GM23248 (cell line): ENCODE measurements around the gene WDR91. TPM values are rescaled to one million over a fixed set of nuclear protein-coding genes. Genes with fewer than 3 reads are reported as not detected.

ENCODE experiments used
- DNase-seq: peaks from one replicate; pipeline ENCODE4 v3.0.0-alpha.2; 2015
- H2AFZ ChIP-seq: fragments of 200-600 bp; sonication (generic); 2 replicates; pipeline ENCODE4 v1.6.1; 2016; ENCODE audit warnings: antibody characterized with exemption
- H3F3A ChIP-seq: fragments of 200-600 bp; sonication (generic); 2 replicates; pipeline ENCODE4 v1.6.1; 2016; ENCODE audit warnings: mild to moderate bottlenecking, antibody characterized with exemption, mixed run types; ENCODE audit not compliant: insufficient read depth
- H3K27ac ChIP-seq: fragments of 200-600 bp; sonication (generic); 2 replicates; pipeline ENCODE4 v1.5.1; 2016; ENCODE audit warnings: mild to moderate bottlenecking
- H3K27me3 ChIP-seq: fragments of 200-600 bp; sonication (generic); replicated peaks from 2 replicates; pipeline ENCODE4 v1.6.1; 2016; ENCODE audit warnings: mild to moderate bottlenecking; ENCODE audit not compliant: insufficient read depth
- H3K36me3 ChIP-seq: fragments of 200-600 bp; sonication (generic); 2 replicates; pipeline ENCODE4 v1.6.1; 2016; ENCODE audit warnings: low read depth, mild to moderate bottlenecking
- H3K4me1 ChIP-seq: fragments of 200-600 bp; sonication (generic); 2 replicates; pipeline ENCODE4 v1.6.1; 2016; ENCODE audit warnings: mild to moderate bottlenecking; ENCODE audit not compliant: insufficient read depth
- H3K4me2 ChIP-seq: fragments of 200-600 bp; sonication (generic); one replicate; pipeline ENCODE4 v1.6.1; 2016; ENCODE audit warnings: mild to moderate bottlenecking; ENCODE audit not compliant: unreplicated experiment
- H3K4me3 ChIP-seq: fragments of 200-600 bp; sonication (generic); 2 replicates; pipeline ENCODE4 v1.5.1; 2016; ENCODE audit warnings: mild to moderate bottlenecking
- H3K79me2 ChIP-seq: fragments of 200-600 bp; sonication (generic); 2 replicates; pipeline ENCODE4 v1.6.1; 2016; ENCODE audit warnings: mild to moderate bottlenecking; ENCODE audit not compliant: insufficient read depth
- H3K9ac ChIP-seq: fragments of 200-600 bp; sonication (generic); 2 replicates; pipeline ENCODE4 v1.6.1; 2016; ENCODE audit warnings: mild to moderate bottlenecking
- H3K9me2 ChIP-seq: fragments of 200-600 bp; sonication (generic); 2 replicates; pipeline ENCODE4 v1.6.1; 2016; ENCODE audit warnings: mixed run types, mild to moderate bottlenecking, moderate library complexity; ENCODE audit not compliant: insufficient read depth
- H3K9me3 ChIP-seq: fragments of 200-600 bp; sonication (generic); one replicate; pipeline ENCODE4 v1.6.1; 2017; ENCODE audit warnings: low read depth
- H4K20me1 ChIP-seq: fragments of 200-600 bp; sonication (generic); 2 replicates; pipeline ENCODE4 v1.6.0; 2016; ENCODE audit not compliant: insufficient read depth
- EZH2 ChIP-seq: fragments of 200-600 bp; sonication (generic); IDR thresholded peaks from 2 replicates; pipeline ENCODE4 v1.6.1; 2018; ENCODE audit warnings: antibody characterized with exemption, mild to moderate bottlenecking; ENCODE audit not compliant: insufficient read depth, poor library complexity, severe bottlenecking
- EZH2phosphoT487 ChIP-seq: fragments of 200-600 bp; sonication (generic); IDR thresholded peaks from 2 replicates; pipeline ENCODE4 v1.6.1; 2018; ENCODE audit warnings: antibody characterized with exemption, moderate library complexity, mild to moderate bottlenecking, low read depth; ENCODE audit not compliant: insufficient read depth
- WGBS, 2 experiments: methylation state at CpG; one replicate each; pipeline ENCODE4 v1.1.6; 2015 to 2017; ENCODE audit warnings: low lambda C conversion rate in 2 of 2, low coverage in 1 of 2; ENCODE audit errors: missing lambda C conversion rate in 2 of 2; 5-methylcytosine and 5-hydroxymethylcytosine counted together
- in situ Hi-C: fragments of 300-500 bp; cut with MboI; formaldehyde crosslinking; loops from 2 replicates; pipeline ENCODE4 v1.15.0; 2020
- polyA plus RNA-seq: library from polyadenylated mRNA; unstranded; fragments of >200 nt; fragmentation: Nextera tagmentation; extraction: Ambion mirVana; gene quantifications from 2 replicates; pipeline ENCODE4 v1.2.1, GENCODE V29; 2016
- total RNA-seq: library from RNA; depleted of rRNA; stranded (reverse); fragments of >200 nt; shearing (Covaris generic); gene quantifications from 2 replicates; pipeline ENCODE4 v1.2.3, GENCODE V29; 2014

WDR91 gene
- total and polyA plus RNA-seq, 2 experiments from 2014 or later, result 5.4 to 8.3 TPM

DNA sequence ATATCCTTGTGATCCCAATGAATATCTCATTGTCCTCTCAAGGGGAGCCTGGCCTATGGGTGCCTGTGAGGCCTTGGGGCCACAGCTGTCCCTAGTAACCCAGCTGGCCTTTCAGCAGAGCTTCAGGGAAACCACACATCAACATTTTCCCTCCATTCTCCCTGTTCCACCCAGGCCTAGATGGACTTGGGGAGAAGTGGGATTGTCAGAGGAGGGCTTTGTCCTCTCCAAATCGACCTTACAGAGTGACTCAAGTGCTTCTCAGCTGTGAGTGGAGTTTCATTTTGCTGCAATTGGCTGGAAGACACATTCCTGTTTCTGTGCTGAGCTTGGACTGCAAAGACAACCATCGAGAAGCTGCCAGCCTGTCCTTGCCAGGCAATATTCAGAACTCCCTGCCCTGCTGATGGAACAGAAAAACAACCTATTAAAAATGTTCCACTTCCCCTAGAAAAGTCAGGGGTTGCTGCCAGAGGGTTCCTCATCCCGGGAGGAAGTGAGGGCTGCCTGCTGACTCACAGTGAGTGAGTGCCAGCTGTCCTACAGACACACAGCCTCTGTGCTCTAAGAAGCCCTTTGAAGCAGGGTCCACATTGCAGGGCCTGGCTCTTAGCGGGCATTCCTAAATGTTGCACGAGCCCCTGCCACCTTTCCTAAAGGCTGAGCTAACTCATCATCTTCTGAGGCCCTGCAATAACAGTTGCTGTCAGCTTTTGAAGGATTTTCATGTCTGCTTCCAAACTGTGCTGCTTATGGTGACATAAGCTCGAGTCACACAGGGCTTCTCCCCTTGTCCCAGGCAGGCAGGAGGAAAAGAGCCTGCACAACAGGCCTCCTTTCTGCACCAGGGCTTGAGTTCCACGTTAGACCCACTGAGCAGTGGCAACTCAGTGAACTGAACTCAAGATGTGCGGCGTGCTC, 42.8 kb upstream of the WDR91 start:
- Histone ChIP-seq H3K4me2 (peak overlapping the region; percentile 60), H3K36me3 (no peaks in the 10 kb centered on the region), H3K9me3 (no peaks in the 10 kb centered on the region), H3K4me1 (peaks cover 18% of the 10 kb centered on the region), H3K27ac (peak overlapping the region; percentile 64), H3K27me3 (no peaks in the 10 kb centered on the region), H4K20me1 (no peaks in the 10 kb centered on the region), H2AFZ (peak overlapping the region; percentile 77), H3K4me3 (no peak overlapping the region), H3F3A (peaks cover 24% of the 10 kb centered on the region), H3K9ac (peak overlapping the region; percentile 54), H3K79me2 (no peaks in the 10 kb centered on the region), H3K9me2 (no peaks in the 10 kb centered on the region)
- 6 to 7% methylated on average over 9 of the region's 9 CpGs for WGBS, 2 experiments
- no peak for TF ChIP-seq EZH2
- no peak for TF ChIP-seq EZH2phosphoT487
- in situ Hi-C loops, result no loop called here
- peak; percentile 89 for DNase-seq

DNA sequence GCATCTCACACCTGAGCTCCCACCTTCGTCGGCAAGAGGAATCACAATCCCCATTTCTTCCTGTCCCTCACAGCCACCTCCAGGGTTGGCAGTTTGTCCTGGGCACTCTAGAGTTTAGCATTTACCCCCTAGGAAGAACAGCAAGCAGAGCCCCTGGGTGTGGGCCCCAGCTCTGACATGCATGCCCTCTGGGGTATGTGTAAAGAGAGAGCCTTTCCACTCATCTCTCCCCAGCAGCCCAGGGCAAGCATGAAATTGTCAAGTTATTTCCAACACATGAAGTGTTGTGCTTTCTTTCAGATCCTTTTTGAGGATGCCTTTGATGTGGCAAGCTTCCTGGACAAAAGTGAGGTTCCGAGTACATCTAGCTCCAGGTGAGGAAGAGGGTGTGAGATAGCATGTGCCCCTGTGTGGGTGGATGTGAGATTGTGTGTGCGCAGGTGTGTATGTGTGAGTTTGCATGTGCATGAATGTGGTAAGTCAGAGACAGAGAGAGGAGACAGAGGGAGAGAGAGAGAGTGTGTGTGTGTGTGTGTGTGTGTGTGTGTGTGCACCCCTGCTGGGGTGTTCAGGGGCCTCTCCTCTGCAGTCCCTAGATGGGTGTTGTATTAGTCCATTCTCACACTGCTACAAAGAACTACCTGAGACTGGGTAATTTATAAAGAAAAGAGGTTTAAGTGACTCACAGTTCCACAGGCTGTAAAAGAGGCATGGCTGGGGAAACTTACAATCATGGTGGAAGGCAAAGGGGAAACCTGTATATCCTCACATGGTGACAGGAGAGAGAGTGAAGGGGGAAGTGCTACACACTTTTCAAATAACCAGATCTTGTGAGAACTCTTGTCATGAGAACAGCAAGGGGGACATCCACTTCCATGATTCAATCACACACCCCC, 40.4 kb upstream of the WDR91 start:
- TF ChIP-seq EZH2 (no peak), EZH2phosphoT487 (no peak)
- Histone ChIP-seq H4K20me1 (no peaks in the 10 kb centered on the region), H3F3A (peaks cover 24% of the 10 kb centered on the region), H3K27ac (no peak overlapping the region), H3K4me3 (no peak overlapping the region), H2AFZ (no peak overlapping the region), H3K4me1 (peaks cover 18% of the 10 kb centered on the region), H3K4me2 (no peak overlapping the region), H3K9me2 (no peaks in the 10 kb centered on the region), H3K27me3 (no peaks in the 10 kb centered on the region), H3K36me3 (no peaks in the 10 kb centered on the region), H3K9ac (no peak overlapping the region), H3K9me3 (no peaks in the 10 kb centered on the region), H3K79me2 (no peaks in the 10 kb centered on the region)
- no peak for DNase-seq
- in situ Hi-C loops, result no loop called here
- WGBS, 2 experiments, result 86 to 88% methylated on average over 4 of the region's 4 CpGs

DNA sequence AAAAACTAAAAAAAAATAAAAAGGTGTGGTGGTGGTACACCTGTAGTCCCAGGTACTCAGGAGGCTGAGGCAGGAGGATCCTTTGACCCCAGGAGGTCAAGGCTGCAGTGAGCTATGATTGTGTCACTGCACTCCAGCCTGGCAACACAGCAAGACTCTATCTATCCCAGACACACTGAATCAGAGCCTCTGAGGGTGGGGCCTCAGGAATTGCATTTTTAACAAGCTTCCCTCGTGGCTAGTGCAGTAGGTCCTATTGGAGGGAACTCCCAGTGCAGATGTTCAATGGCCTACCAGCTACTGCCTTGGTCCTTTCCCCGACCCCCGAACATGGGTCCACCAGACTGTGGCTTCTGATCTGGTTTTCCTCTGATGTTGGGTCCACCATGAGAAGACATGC, 37.2 kb upstream of the WDR91 start:
- WGBS, 2 experiments, result 35 to 42% methylated on average over 3 of the region's 3 CpGs
- H3K27ac ChIP-seq, result no peak overlapping the region
- H3K4me2 ChIP-seq, result no peak overlapping the region
- no peaks in the 10 kb centered on the region for H3K36me3 ChIP-seq
- peaks cover under 1% of the 10 kb centered on the region for H3K4me1 ChIP-seq
- H3K9me3 ChIP-seq, result no peaks in the 10 kb centered on the region
- peaks cover 6% of the 10 kb centered on the region for H3F3A ChIP-seq
- in situ Hi-C loops, result no loop called here
- peak; percentile 31 for DNase-seq
- no peak overlapping the region for H2AFZ ChIP-seq
- H3K79me2 ChIP-seq, result no peaks in the 10 kb centered on the region
- no peaks in the 10 kb centered on the region for H3K27me3 ChIP-seq
- no peaks in the 10 kb centered on the region for H3K9me2 ChIP-seq
- no peak overlapping the region for H3K4me3 ChIP-seq
- H3K9ac ChIP-seq, result no peak overlapping the region
- no peaks in the 10 kb centered on the region for H4K20me1 ChIP-seq
- TF ChIP-seq EZH2phosphoT487, result no peak
- TF ChIP-seq EZH2, result no peak

DNA sequence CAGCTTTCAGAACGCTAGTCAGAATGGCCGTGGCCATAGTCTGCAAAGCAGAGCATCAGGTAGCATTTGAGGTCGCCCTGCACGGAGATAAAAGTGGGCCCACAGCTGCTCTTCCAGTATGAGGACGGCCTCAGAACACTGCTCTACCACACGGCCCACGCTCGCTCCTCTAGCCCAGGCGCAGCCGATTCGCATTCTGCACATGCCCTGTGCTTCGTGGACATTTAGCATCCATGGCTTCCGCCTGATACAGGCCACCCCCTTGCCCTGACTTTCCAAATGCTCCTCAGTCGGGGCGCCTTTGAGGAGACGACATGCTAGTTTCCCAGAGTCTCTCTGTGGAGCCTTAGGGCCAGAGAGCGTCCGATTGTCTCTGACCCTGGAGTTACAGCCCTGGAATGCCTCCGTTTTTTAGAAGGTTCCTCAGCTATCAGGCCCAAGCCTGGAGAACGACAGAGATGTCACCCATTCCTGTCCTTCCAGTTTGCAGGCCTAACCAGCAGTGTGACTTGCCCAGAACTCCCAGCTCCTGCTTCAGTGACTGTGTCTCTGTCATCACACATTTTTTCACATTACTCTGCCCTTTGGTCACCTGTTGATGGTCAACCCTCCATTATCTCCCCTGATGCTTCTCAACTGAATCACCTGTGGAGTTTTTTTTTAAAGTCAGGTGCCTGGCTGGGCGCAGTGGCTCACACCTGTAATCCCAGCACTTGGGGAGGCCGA, 36.6 kb upstream of the WDR91 start:
- no peaks in the 10 kb centered on the region for H4K20me1 ChIP-seq
- TF ChIP-seq EZH2 (no peak), EZH2phosphoT487 (no peak)
- in situ Hi-C loops, result no loop called here
- H3K79me2 ChIP-seq, result no peaks in the 10 kb centered on the region
- no peaks in the 10 kb centered on the region for H3F3A ChIP-seq
- no peaks in the 10 kb centered on the region for H3K36me3 ChIP-seq
- no peak for DNase-seq
- no peaks in the 10 kb centered on the region for H3K27me3 ChIP-seq
- no peaks in the 10 kb centered on the region for H3K9me2 ChIP-seq
- H3K4me3 ChIP-seq, result no peak overlapping the region
- H2AFZ ChIP-seq, result no peak overlapping the region
- WGBS, 2 experiments, result 86 to 91% methylated on average over 22 of the region's 22 CpGs
- H3K4me2 ChIP-seq, result no peak overlapping the region
- no peaks in the 10 kb centered on the region for H3K9me3 ChIP-seq
- H3K4me1 ChIP-seq, result no peaks in the 10 kb centered on the region
- H3K9ac ChIP-seq, result no peak overlapping the region
- H3K27ac ChIP-seq, result no peak overlapping the region
